Inflammatory macrophage (primary cell): ENCODE measurements around the gene TDP1.

Experiments used
- DNase-seq, 2 donors: peaks; one replicate each; pipeline ENCODE4 v3.0.0-alpha.2; 2020 to 2022
- total RNA-seq, 18 experiments: gene quantifications; one replicate each; lab custom pipeline; 2026; ENCODE audit warnings: mixed read lengths in 6 of 18, inconsistent platforms in 2 of 18; lab: John Stamatoyannopoulos, UW

Gene TDP1
- total RNA-seq: 2.0 to 28.1 (median 17.2) reads per million in 18 experiments

- peak; percentile 91 to 96 for DNase-seq
These were observed at the start of gene TDP1 for GRCh38 chr14:89955745-89956660. Gene TDP1, plus strand, starts transcription at chr14:89955927. Its CDS starts 7,188 bp downstream, at chr14:89963115.

- DNase-seq: no peak
These were observed 49.7 kb upstream of the TDP1 start for GRCh38 chr14:89906000-89906399.

DNA sequence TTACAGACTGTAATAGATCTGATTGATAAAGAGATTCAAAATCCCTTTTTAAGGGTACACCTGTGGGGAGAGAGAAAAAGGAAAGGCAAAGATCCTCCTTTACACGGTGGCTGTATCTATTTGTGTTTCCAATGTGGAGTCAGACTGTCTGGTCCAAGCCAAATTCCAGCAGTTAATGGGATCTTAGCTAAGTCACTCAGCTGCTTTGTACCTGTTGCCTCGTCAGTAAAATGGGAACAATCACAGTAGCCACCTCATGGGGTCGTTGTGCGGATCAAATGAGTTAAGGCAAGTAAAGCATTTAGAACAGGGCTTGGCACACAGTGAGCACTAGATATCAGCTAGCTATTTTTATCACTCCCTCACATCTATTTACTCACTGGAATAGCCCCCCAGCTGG lies 48.1 kb upstream of the TDP1 start:
- no peak for DNase-seq

DNA sequence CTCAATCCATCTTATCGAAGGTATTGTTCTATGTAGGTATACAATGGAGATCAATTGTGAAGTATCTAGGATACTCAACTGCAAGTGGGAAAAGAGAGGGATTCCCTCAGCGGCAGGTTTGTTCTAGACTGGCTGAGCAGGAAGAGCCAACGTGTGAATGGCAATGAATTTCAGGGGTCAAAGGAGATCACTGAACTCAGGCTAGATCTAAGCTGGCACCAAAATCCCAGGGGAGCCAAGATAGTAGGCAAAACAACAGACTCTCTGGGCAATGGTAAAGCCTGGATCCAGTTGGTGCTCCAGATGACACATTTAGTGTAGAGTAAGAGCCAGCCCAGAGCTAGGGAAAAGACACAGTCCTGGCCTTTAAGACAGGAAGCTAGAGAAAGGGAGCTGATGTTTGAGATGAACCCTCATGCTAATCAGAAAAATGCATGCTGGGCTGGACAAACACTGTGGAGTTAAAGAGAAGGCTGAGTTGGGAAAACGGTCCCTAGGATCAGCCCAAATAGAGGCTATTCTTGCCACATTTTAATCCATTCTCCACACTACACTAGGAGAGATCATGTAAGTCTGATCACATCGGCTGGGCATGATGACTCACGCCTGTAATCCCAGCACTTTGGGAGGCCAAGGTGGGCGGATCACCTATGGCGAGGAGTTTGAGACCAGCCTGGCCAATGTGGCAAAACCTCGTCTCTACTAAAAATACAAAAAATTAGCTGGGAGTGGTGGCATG lies 46.8 kb upstream of the TDP1 start:
- no peak for DNase-seq

GRCh38 chr14:89909586-89909985 lies 46.1 kb upstream of the TDP1 start:
- DNase-seq: no peak

GRCh38 chr14:89910691-89911009 lies 45.1 kb upstream of the TDP1 start:
- DNase-seq: no peak

- peak in 1 of 2 donors; percentile 14 for DNase-seq
These were observed 44.5 kb upstream of the TDP1 start for GRCh38 chr14:89911010-89911919.

DNA sequence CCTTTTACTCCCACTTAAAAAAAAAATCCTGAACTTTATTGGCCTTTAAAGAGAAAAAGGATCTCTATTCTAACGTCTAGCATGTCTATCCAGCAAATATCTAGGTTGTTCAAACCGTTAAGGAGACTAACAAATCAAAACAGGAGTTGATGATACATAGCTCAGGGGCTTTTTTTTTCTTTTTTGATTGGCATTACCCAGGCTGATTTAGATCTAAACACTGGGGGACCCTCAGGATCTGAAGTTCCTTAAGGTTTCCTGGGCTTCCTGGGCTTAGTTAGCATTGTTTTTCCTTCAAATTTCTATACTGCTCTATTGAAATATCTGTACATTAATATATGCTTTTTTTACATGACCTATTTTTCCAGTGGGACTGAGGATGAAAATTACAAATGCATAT lies 43.5 kb upstream of the TDP1 start:
- DNase-seq: no peak

DNA sequence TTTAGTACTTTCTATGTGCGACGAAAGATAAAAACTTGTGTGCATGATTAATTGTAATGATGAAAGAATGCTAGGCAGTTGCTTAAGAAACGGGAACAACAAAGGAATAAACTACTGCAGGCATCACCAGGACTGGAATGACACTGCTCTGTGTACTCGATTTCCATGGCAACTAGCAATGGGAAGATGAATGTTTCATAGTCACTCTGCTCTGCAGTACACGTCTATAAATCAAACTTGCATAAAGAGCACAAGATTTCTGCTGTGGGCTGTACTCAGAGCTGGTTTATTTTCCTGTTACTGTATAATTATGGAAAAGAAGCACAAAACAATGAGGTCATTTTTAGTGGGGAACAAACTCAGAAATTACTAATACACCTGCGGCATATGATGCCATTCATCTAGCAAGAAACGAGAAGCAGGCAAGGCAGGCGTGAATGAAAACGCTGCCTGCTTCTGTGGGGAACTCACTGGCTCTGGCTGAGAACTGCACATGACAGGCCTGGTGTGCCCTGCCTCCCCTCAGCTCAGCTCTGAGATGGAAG lies 43.0 kb upstream of the TDP1 start:
- peak; percentile 87 to 88 for DNase-seq

DNA sequence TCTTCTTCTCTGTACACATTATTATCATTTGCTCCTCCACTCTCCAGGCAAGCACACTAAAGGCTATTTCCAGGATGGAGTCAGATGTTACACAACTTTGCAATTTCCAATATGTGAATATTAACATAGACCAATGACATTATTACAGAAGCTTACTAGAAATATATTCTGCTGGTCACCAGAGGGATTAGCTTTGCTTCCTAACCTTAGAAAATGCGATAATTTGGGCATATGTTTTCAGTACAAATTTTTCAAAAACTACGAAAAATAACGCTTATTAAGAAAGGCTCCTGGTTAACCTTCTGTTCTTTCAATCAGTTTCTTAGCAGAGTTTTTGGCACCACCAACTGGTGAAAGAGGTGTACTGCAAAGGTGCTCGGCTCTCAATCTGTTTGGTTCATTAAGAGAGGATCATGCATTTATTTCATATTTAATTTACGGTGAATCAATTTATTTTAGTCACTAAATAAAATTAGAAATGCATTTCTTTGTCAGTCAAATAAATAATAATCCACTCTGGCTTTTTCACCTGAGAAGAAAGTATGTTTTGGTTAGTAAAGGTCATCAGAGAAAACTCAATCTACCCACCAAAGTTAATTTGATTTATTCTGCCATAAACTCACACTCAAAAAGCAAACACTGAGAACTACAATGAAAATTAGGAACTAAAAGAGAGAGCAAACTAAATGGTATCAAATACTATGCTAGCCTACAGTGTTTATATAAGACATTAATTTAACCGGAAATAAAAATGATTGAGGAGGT lies 40.4 kb upstream of the TDP1 start:
- DNase-seq: peak; percentile 73 to 84

- DNase-seq: no peak
These were observed 37.0 kb upstream of the TDP1 start for GRCh38 chr14:89918721-89919120.

- no peak for DNase-seq
These were observed 35.7 kb upstream of the TDP1 start for GRCh38 chr14:89920056-89920455.

DNA sequence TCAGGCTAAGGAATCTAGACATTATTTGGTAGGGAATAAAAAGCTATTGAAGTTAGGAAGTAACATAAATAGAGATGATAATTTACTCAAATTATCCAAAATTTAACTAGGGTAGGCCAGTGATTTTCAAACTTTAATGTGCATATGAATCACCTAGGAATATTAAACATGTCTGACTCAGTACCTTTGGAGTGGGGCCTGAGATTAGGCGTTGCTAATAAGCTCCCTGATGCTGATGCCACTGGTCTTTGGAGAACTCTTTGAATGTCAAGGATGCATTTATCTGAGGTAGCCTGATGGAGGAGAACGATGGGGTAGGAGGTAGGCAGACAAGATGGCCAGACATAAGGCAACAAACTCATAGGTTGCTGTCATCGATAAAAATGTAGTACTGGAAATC lies 34.4 kb upstream of the TDP1 start:
- DNase-seq: no peak

DNA sequence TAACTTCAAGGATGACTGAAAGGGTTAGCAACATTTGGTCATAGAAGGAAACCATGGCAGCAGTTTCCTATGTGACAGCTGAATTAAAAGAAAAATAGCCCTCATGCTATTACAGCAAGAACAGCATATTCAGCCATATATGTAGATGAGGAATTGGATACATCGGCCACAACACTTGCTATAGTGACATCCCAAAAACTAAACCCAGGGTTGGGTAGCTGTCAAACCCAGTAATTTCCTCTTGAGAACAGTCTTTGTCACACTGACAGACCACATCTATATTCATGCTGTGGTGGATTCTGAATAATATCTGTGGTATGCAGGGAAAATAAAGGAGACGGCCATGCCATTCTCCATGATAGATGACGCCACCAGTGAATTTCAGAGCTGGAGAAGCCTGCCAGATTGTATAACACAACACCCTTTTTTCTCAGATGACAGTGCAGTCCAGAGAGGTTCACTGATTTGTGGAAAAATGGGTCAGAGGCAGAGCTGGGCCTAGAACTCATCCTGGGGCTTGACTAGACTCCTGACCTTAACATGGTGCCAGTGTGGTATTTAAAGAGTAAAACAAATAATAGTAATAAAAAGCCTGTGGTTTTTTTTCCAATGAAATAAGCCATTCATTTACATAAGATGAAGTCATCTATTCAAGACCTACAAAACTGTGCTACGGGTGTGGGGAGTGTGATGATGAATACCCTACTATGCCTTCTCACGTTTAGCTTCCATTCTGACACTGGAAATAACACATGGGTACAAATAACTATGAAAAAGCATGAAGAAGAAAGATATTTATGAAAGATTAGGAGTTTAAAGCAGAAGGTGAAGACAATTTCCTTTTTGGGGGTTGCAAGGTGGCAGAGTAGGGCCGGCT lies 33.5 kb upstream of the TDP1 start:
- no peak for DNase-seq

DNA sequence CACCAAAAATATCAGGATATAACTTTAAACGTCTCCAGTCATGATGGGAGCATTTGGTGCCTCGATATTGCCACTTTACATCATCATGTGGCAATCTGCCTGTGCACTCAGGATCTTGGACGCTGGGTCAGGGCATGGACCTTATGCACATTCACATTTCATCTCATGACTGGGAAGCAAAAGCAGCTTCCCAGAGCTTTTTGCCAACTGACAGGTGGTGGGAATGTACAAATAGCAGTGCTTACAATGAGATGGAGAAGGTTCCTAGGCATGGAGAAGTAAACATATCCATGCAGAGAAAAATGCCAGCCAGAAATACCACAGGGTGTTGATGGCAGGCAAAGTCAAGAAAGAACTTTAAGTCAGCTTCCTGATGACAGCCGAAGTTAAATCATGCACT lies 31.5 kb upstream of the TDP1 start:
- DNase-seq: no peak

- DNase-seq: no peak
These were observed 29.0 kb upstream of the TDP1 start for GRCh38 chr14:89926694-89927093.

DNA sequence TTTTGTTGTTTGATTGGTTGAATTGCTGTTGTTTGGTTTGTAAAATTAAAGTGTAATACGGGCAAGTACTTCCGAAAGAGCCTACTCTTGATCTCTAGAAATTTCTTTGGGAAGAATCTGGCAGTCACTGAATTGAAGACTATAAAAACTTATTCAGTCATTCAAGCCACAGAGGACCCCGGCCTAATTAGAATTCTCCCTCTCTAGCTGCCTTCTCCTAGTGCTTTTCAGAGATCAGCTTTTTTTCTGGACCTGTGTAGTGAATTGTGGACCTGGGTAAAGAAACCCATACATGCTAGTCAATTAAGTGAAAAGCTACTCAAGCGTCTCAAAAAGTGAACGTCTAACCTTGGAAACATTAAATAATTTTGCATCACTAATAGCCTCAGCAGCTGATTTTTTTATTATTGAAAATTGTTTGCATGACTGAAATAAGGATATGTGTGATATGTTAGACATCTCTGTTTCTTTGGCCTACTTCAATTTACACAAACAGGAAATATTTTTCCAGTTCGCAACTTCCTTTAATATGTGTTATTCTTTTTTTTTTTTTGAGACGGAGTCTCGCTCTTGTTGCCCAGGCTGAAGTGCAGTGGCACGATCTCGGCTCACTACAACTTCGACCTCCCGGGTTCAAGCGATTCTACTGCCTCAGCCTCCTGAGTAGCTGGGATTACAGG lies 28.4 kb upstream of the TDP1 start:
- no peak for DNase-seq

DNA sequence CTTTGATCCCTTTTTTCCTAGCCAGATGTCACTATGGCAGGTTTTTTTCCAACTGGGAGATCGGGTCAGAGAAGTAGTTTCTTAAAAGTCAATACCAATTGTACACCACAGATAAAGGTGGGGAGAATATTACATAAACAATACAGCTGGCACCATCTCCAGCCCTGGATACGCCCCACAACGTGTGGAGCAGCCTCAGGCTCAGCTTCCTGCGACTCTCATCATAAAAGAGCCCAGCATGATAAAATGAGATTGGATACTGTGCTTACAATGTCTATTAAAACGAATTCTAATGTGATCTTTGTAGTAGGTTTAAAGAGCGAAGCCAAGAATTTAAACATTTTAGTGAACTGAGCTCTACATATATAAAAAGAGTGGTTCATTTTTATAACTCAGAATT lies 22.7 kb upstream of the TDP1 start:
- no peak for DNase-seq

DNA sequence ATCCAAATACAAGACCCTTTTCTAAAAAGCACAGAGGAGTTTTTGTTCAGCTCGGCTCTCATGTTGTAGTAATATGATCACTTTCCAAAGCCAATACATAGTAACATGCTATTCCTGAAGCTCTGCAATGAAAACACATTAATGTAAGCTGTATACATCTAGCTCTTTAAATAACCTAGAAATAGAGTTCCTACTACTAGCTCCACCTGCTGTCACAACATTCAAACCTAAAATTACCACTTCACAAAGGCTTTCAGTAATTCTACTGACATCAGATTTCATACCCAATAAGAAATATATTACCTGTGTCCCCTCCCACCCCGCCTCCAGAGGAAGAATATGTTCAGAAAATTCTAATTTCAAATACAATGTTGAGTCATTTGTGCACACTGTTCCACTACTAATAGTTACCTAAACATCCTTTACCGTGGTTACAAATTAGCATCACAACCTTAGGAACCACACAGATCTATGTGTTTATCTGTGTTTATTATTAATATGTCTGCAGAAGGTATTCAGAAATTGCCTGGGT lies 19.0 kb upstream of the TDP1 start:
- DNase-seq: no peak
